ENCODE results near the gene DDX39B.

The DDX39B gene

GRCh38 chr6:31546958-31547726, 5.3 kb upstream of the DDX39B start, which contains the start of gene NFKBIL1:
NFKBIL1 (plus strand) TSS chr6:31547608; CDS start chr6:31547695, 87 bp downstream.
- peak; percentile 75 for DNase-seq

GRCh38 chr6:31546339-31546957, 4.6 kb upstream of the DDX39B start, which contains the start of gene ATP6V1G2:
ATP6V1G2 (minus strand) TSS chr6:31546608; CDS start chr6:31546559, 49 bp downstream.
- peak; percentile 74 for DNase-seq

GRCh38 chr6:31545291-31545690, 3.5 kb upstream of the DDX39B start:
- no peak for DNase-seq

GRCh38 chr6:31544676-31545075, 2.9 kb upstream of the DDX39B start:
- no peak for DNase-seq

GRCh38 chr6:31543639-31544038, 1.8 kb upstream of the DDX39B start:
- no peak for DNase-seq

DNA sequence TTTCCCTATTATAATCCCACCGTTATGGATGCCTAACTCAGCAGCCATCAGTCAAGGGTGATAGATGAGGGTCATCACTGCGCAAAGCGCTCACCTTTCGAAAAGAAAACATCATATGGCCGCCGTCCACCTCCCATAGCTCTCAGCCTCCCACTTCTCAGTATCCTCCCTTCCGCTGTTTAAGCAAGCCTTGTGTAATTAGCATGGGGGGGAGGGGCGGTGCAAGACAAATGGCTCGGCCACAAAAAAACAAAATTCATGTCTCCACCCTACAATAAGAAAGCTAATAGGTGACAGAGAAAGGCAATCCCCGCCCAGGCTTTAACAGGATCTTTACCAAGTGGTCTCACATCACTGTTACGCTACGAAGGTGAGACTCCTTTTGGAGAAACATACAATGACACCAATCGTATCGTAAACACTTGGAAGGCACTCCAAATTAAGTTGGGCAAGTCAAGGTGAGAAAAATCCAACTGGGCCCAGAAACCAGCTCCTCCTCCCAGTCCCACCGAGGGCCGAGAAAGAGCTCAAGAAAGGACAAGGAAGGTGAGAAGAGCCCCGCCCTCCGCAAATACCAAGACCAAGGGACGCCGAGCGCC, 645 bp downstream of the DDX39B start:
- peak; percentile 68 for DNase-seq

DNA sequence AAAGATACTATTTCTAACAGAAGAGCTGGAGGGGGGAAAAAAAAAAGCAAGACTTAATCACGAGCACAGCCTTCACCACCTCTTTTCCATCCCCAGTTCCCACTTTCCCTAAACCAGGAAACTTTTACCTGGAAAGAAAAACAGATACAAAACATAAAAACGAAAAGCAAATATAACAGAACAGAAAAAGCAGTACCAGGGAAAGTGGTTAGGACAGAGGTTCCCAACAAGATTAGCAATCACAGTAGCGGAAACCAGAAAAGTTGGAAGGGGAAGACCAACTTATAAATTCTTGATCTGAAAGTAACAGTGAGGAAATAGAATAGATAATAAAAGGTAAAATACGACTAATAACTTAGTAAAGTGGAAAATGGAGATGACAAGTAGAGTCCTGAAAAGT, 1.2 kb downstream of the DDX39B start:
- no peak for DNase-seq

DNA sequence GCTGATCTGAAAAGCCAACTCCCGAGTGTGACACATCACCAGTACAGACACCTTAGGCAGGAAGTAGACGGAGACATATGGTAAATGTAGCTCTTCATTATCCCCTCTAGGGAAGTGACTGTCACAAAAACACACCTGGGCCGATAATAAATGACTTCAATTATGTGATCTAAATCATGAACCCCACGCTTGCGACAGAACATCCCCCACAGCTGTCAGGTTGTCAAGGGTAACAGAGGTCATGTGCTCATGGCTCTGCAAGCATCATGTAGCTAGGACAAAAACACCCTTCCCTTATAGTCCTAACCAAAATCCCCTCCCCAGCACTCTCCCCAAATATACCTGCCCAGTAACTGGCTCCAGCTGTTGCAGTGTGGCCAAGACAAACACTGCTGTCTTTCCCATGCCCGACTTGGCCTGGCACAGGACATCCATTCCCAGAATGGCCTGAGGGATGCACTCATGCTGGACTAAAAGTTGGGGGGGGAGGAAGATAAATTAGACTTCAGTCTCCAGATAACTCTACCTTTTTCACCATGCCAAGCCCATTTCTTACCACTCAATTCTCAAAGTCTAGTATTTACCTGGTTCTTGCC, 2.9 kb downstream of the DDX39B start:
- no peak for DNase-seq

DNA sequence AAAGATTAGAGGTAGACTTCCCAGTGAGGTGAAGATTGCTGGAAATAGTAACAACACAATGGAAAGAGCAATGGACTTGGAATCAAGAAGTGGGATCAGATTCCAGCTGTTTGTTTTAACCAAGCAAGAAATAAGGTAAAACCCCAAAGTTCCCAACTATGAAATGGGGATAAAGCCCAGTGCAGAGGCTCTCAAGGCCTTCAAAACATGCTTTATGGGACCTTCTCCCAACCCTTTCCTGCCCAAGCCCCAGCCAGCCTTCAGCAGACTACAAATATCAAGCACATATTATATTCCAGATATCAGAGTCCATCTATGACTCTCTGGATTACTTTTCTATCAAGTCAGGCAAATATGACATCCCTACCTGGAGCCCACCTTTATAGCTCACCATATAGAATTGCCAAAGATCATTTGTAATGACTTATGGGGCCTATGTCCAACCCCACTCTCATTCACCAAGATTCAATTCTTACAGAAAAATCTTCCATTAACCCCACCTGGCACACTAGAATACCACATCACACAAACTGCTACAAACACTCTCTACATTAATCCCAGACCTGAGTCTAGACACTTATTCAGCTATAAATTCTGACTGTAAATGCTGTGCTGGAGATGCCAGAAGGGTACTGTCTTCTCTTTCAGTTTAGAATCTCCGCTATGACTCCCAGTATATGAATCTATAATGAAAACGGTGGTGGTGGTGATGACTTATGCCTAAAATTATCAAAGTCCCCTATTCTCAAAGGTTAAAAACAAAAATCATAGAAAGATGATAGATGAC, 6.1 kb downstream of the DDX39B start:
- no peak for DNase-seq

GRCh38 chr6:31534521-31535040, 7.2 kb downstream of the DDX39B start:
- no peak for DNase-seq

DNA sequence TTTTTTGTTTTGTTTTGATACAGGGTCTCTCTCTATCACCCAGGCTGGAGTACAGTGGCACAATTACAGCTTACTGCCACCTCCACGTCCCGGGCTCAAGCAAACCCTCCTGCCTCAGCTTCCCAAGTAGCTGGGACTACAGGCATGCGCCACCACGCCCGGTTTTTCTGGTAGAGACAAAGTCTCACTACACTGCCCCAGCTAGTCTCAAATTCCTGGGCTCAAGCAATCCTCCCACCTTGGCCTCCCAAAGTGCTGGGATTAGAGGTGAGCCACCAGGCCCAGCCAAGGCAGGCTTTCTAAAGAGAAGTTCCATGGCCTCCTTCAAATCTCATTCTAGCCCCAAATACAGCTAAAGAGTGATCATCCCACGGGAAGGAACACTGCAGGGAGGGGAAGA, 7.8 kb downstream of the DDX39B start:
- no peak for DNase-seq

DNA sequence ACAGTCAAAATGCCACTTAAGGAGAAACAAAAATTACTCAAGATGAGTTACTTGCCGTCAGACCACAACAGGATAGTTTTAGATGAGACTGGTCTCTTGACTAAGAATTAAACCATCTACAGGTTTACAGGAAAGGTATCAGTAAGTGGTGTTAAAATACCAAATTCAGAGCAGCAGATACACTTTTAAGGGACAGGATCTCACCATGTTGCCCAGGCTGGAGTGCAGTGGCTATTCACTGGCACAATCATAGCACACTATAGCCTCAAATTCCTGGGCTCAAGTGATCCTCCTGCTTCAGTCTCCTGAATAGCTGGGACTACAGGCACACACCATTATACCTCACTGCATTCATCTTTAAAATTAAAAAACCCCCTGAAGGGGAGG, 8.4 kb downstream of the DDX39B start:
- no peak for DNase-seq

DNA sequence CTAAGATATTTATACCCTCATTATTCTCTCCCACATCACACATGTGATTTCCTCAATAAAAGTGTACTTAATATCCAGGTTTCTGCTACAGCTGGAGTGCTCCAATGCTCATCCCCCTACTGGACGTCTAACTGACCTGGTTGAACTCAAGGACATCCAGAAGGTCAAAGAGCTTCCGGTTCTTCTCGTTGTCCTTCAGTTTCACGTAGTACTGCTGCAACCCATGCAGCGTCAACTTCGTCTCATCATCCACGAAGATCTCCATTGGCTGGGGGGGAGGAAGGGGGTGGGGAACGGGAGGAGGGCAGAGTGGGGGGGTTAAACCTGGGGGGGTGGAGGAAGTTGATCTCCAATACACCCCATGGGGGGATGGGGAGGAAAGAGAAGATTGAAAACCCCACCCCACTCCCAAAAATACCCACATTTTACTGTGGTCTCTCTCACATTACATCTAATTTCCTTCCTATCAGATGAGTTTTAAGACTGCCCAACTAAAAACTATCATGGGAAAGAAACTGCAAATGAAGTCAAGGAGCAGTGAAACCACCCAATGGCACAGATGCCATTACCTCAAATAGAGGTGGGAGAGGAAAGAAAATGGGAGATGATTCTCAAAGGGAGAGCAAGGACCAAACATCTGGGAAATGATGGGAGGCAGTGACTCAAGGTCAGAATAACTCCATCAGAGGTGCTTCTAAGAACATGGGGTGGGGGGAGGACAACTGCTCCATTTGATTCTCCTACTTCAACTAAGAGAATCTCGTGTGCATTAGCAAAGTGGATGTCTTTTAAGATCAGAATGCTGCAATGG, 9.0 kb downstream of the DDX39B start:
- DNase-seq = no peak

DNA sequence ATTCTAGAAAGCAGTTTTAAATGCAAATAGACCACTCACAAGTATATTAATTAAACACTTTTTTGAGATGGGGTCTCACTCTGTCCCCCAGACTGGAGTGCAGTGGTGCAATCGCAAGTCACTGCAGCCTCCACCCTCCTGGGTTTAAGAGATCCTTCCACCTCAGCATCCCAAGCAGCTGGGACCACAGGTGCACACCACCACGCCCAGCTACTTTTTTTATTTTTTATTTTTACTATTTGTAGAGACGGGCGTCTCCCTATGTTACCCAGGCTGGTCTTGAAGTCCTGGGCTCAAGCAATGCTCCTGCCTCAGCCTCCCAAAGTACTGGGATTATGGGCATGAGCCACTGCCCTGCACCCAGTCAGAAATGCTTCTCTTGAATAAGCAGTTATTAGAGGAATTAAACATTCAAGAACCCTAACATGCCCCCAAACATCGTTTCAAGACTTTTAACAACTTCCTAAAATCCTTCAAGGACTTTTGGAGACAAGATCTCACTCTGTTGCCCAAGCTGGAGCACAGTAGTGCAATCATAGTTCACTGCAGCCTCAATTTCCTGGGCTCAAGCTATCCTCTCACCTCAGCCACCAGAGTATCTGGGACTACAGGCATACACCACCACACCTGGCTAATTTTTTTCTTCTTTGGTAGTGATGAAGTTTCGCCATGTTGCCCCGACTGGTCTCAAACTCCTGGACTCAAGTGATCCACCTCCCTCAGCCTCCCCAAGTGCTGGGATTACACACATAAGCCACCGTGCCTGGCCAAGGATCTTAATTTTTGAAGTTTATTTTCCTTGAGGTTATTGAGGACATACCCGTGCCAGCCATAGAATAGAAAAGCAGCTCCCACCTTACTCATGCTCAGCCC, 9.8 kb downstream of the DDX39B start:
- DNase-seq = no peak

GRCh38 chr6:31531162-31531561, 10.6 kb downstream of the DDX39B start:
- DNase-seq = no peak

DNA sequence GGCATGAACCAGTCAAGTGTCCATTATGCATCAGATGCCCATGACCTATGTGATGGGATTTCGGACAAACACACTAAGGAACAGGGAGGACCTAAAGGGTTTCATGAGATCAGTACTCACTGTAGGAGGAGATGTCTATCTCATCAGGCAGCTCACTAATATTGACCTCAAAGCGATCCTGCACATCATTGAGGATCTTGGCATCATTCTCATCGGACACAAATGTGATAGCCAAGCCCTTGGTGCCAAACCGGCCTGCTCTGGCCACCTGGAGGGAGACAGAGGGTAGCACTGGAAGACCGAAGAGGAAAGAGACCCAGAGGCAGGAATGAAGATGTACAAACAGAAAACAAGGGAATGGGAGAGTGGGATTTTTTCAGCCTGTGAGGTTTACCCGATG, 11.1 kb downstream of the DDX39B start:
- no peak for DNase-seq

- no peak for DNase-seq
Measured at GRCh38 chr6:31529329-31530150, 12.3 kb downstream of the DDX39B start.

DNA sequence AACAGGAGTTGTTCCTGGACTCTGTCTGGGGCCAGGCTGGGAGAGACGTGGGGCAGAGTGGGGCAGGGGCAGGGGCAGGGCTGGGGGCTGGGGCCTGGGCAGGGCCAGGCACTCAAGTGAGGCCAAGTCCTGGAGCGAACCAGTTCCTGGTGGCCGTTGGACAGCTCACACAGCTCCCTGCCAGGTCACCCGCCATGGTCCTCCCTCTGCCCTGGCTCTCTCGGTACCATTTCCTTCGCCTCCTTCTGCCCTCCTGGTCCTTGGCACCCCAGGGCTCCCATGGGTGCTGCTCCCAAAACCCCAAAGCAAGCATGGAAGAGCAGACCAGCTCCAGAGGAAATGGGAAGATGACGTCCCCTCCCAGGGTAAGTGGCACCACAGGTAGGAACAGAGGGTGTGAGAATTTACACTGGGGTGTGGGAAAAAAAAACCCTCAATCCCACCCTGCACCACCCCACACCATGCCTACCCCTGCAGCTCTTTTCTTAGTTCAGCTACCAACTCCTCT, 12.9 kb downstream of the DDX39B start, which contains the start of gene MCCD1:
Gene MCCD1 (plus strand): TSS at position 142 of the 508 bp plus-strand sequence. CDS start 53 bp downstream, at position 195.
- no peak for DNase-seq

DNA sequence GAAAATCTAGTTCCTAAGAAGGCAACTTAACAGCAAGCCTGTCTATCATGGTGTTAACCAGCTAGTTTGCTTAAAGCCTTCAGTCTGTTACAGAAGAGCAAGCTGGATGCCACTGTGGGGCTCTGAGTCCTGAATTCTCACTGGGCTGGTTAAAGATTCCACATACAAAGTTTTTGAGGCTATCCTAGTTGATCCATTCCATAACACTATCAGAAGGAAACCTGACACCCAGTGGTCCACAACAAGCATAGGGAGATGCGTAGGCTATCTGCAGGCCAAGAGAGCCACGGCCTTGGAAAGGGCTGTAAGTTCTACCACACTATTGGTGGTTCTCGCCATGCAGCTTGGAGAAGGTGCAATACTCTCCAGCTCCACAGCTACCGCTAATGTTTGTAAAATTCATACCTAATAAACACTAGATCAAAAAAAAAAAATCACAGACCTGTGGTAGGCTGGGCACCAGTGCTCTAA, 13.5 kb downstream of the DDX39B start:
- DNase-seq = no peak
